ENCODE measurements around the gene LRP1B. TPM values are rescaled to one million over a fixed set of nuclear protein-coding genes. Genes with fewer than 3 reads are reported as not detected.

Gene LRP1B
- total and polyA plus RNA-seq, 2 donors from 2014 or later = 0.69 to 1.2 TPM

DNA sequence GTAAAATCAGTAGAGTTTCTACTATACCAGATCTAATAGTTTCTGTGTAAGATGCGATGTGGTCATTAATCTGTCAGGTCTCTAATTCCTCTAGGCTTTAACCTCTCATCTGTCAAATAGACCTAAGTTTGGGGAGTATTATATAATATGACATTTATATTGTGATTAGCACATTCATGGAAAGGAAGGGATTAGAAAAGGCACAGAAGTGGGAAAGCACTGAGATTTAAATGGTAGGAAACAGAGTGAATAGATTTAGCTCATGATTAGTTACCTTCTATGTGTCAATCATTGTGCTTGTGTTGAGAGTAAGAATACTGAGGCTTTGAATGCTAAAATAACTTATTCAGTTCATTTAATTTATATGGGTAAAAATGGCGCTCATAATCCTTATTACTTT lies 118.0 kb downstream of the LRP1B start:
- TF ChIP-seq, protein P1, sequence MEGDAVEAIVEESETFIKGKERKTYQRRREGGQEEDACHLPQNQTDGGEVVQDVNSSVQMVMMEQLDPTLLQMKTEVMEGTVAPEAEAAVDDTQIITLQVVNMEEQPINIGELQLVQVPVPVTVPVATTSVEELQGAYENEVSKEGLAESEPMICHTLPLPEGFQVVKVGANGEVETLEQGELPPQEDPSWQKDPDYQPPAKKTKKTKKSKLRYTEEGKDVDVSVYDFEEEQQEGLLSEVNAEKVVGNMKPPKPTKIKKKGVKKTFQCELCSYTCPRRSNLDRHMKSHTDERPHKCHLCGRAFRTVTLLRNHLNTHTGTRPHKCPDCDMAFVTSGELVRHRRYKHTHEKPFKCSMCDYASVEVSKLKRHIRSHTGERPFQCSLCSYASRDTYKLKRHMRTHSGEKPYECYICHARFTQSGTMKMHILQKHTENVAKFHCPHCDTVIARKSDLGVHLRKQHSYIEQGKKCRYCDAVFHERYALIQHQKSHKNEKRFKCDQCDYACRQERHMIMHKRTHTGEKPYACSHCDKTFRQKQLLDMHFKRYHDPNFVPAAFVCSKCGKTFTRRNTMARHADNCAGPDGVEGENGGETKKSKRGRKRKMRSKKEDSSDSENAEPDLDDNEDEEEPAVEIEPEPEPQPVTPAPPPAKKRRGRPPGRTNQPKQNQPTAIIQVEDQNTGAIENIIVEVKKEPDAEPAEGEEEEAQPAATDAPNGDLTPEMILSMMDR (IDR thresholded peaks at IDR 0.05; ENCODE audit: borderline replicate concordance, extremely low read depth, insufficient read depth) = no peak
- no peaks in the 10 kb centered on the region for H3K4me1 ChIP-seq (ENCODE audit: control insufficient read depth in 2 of 3, insufficient read depth in 2 of 3, low read depth in 1 of 3, low read length in 3 of 3)
- no peaks in the 10 kb centered on the region for H3K36me3 ChIP-seq (ENCODE audit: control insufficient read depth in 2 of 3, insufficient read depth in 3 of 3, low read length in 3 of 3)
- intact Hi-C loops (cut with DNase I) = no loop called here
- no peaks in the 10 kb centered on the region for H3K9me3 ChIP-seq (ENCODE audit: control insufficient read depth in 2 of 3, insufficient read depth in 1 of 3, low read length in 3 of 3)
- H3K4me3 ChIP-seq (ENCODE audit: low read length in 3 of 3) = no peak overlapping the region
- H3K27ac ChIP-seq (ENCODE audit: low read depth in 2 of 2, low read length in 2 of 2) = no peak overlapping the region
- DNase-seq (no peak), FAIRE-seq (no peak)
- H3K9ac ChIP-seq (ENCODE audit: low read length in 3 of 3) = no peak overlapping the region
- H3K27me3 ChIP-seq (ENCODE audit: control insufficient read depth, insufficient read depth, low read length) = no peaks in the 10 kb centered on the region

- TF ChIP-seq, protein P1 (IDR thresholded peaks at IDR 0.05; ENCODE audit: borderline replicate concordance, extremely low read depth, insufficient read depth) = no peak
- intact Hi-C loops (cut with DNase I) = no loop called here
- no peak overlapping the region for H3K9ac ChIP-seq (ENCODE audit: low read length in 3 of 3)
- no peak overlapping the region for H3K27ac ChIP-seq (ENCODE audit: low read depth in 2 of 2, low read length in 2 of 2)
- H3K9me3 ChIP-seq (ENCODE audit: control insufficient read depth in 2 of 3, insufficient read depth in 1 of 3, low read length in 3 of 3) = no peaks in the 10 kb centered on the region
- no peaks in the 10 kb centered on the region for H3K27me3 ChIP-seq (ENCODE audit: control insufficient read depth, insufficient read depth, low read length)
- H3K4me3 ChIP-seq (ENCODE audit: low read length in 3 of 3) = no peak overlapping the region
- FAIRE-seq (no peak), DNase-seq (no peak)
- H3K36me3 ChIP-seq (ENCODE audit: control insufficient read depth in 2 of 3, insufficient read depth in 3 of 3, low read length in 3 of 3) = no peaks in the 10 kb centered on the region
- H3K4me1 ChIP-seq (ENCODE audit: control insufficient read depth in 2 of 3, insufficient read depth in 2 of 3, low read depth in 1 of 3, low read length in 3 of 3) = no peaks in the 10 kb centered on the region
Measured at GRCh38 chr2:142010477-142011270, 120.1 kb downstream of the LRP1B start.

GRCh38 chr2:142008135-142008744 lies 122.6 kb downstream of the LRP1B start:
- no peaks in the 10 kb centered on the region for H3K4me1 ChIP-seq (ENCODE audit: control insufficient read depth in 2 of 3, insufficient read depth in 2 of 3, low read depth in 1 of 3, low read length in 3 of 3)
- H3K4me3 ChIP-seq (ENCODE audit: low read length in 3 of 3) = no peak overlapping the region
- H3K27me3 ChIP-seq (ENCODE audit: control insufficient read depth, insufficient read depth, low read length) = no peaks in the 10 kb centered on the region
- DNase-seq (no peak), FAIRE-seq (no peak)
- TF ChIP-seq, protein P1 (IDR thresholded peaks at IDR 0.05; ENCODE audit: borderline replicate concordance, extremely low read depth, insufficient read depth) = no peak
- no peaks in the 10 kb centered on the region for H3K9me3 ChIP-seq (ENCODE audit: control insufficient read depth in 2 of 3, insufficient read depth in 1 of 3, low read length in 3 of 3)
- no peak overlapping the region for H3K9ac ChIP-seq (ENCODE audit: low read length in 3 of 3)
- H3K27ac ChIP-seq (ENCODE audit: low read depth in 2 of 2, low read length in 2 of 2) = no peak overlapping the region
- intact Hi-C loops (cut with DNase I) = no loop called here
- H3K36me3 ChIP-seq (ENCODE audit: control insufficient read depth in 2 of 3, insufficient read depth in 3 of 3, low read length in 3 of 3) = no peaks in the 10 kb centered on the region
